HG03103 (cell line): Measurements from ENCODE around the gene RAI14.
"Not testable (repeated sequence)": the region's sequence is repeated elsewhere in the genome, so short reads cannot be mapped to it uniquely, and the experiment has no call there.

Experiments
- ATAC-seq: cut with Tn5 transposase; IDR thresholded peaks from one replicate; pipeline ENCODE4 v1.9.1; 2021; ENCODE audit warnings: low read depth; ENCODE audit not compliant: unreplicated experiment

The RAI14 gene

GRCh38 chr5:34722183-34722582 is 66.1 kb downstream of the RAI14 start:
- ATAC-seq = no peak

- no peak for ATAC-seq
Observed at GRCh38 chr5:34724741-34725140, 68.6 kb downstream of the RAI14 start.

- not testable (repeated sequence) for ATAC-seq
Observed at GRCh38 chr5:34727166-34727749, 71.1 kb downstream of the RAI14 start.

- no peak for ATAC-seq
Observed at GRCh38 chr5:34728236-34728635, 72.1 kb downstream of the RAI14 start.

- ATAC-seq = no peak
Observed at GRCh38 chr5:34731435-34732232, 75.5 kb downstream of the RAI14 start.

- ATAC-seq = no peak
Observed at GRCh38 chr5:34734326-34734725, 78.2 kb downstream of the RAI14 start.

- ATAC-seq = no peak
Observed at GRCh38 chr5:34735491-34736426, 79.6 kb downstream of the RAI14 start.

GRCh38 chr5:34736445-34737115 is 80.5 kb downstream of the RAI14 start:
- ATAC-seq = no peak

- no peak for ATAC-seq
Observed at GRCh38 chr5:34737731-34738130, 81.6 kb downstream of the RAI14 start.

GRCh38 chr5:34738381-34738780 is 82.3 kb downstream of the RAI14 start:
- no peak for ATAC-seq

GRCh38 chr5:34740389-34740806 is 84.3 kb downstream of the RAI14 start:
- ATAC-seq = no peak

GRCh38 chr5:34742061-34742460 is 85.9 kb downstream of the RAI14 start:
- no peak for ATAC-seq

GRCh38 chr5:34743878-34744277 is 87.8 kb downstream of the RAI14 start:
- no peak for ATAC-seq

- ATAC-seq = no peak
Observed at GRCh38 chr5:34748431-34748830, 92.3 kb downstream of the RAI14 start.

- no peak for ATAC-seq
Observed at GRCh38 chr5:34749431-34749873, 93.3 kb downstream of the RAI14 start.

- ATAC-seq = no peak
Observed at GRCh38 chr5:34750206-34750605, 94.1 kb downstream of the RAI14 start.

- ATAC-seq = no peak
Observed at GRCh38 chr5:34751807-34752736, 95.9 kb downstream of the RAI14 start.

GRCh38 chr5:34753236-34753635 is 97.1 kb downstream of the RAI14 start:
- not testable (repeated sequence) for ATAC-seq

- ATAC-seq = no peak
Observed at GRCh38 chr5:34755926-34756325, 99.8 kb downstream of the RAI14 start.
